ENCODE results near the gene GCKR.
"Not testable (repeated sequence)": the region's sequence is repeated elsewhere in the genome, so short reads cannot be mapped to it uniquely, and the experiment has no call there.

Gene GCKR

DNA sequence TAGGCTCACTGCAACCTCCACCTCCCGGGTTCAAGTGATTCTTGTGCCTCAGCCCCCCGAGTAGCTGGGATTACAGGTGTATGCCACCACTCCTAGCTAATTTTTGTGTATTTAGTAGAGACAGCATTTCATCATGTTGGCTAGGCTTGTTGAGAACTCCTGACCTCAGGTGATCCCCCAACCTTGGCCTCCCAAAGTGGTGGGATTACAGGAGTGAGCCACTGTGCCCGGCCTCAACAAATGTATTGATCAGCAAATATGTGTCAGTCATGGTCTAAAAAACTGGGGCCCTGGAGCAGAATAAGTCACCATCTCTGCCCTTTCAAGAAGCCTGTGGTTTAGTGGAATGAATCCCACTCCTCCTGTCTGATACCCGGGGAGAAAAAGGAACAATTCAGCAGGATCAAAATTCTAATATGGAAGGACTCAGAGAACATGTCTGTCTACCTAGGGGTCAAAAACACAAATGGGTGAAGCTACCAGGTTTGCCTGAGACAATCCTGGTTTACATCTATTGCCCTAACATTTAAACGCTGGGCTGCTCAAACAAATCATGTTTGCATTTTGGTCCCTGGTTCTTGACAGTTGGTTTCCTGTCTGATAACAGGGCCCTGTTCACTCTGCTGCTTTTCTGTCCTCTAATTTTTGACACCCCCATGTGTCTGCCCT, 21.6 kb downstream of the GCKR start:
- DNase-seq = no peak

DNA sequence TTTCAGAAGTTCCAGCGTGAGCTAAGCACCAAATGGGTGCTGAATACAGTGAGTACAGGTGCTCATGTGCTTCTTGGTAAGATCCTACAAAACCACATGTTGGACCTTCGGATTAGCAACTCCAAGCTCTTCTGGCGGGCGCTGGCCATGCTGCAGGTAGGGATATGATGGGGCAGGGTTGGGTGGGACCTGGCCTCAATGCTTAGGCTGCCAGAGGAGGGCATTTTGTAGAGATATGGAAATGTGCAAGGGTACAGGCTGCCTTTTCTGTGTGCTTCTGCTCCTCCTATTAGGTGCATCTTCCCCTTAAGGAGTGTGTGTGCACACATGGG, 22.1 kb downstream of the GCKR start:
- no peak for DNase-seq

DNA sequence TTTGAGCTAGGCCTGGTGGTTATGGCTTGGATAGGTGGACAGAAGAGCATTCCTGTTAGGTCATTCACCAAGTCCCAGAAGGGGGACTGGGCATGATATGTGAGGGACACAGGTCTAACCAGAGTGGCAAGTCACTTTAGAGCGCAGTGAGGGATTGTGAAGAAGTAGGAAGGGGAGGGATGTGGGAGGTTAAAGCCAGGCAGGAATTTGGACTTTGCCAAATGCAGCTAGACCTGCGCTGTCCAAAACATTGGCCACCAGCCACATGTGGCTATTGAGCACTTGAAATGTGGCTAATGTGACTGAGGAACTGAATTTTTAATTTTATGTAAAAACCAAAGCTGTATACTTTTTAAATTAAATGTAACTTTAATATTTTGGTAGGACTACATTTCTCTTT, 23.7 kb downstream of the GCKR start:
- DNase-seq = no peak

DNA sequence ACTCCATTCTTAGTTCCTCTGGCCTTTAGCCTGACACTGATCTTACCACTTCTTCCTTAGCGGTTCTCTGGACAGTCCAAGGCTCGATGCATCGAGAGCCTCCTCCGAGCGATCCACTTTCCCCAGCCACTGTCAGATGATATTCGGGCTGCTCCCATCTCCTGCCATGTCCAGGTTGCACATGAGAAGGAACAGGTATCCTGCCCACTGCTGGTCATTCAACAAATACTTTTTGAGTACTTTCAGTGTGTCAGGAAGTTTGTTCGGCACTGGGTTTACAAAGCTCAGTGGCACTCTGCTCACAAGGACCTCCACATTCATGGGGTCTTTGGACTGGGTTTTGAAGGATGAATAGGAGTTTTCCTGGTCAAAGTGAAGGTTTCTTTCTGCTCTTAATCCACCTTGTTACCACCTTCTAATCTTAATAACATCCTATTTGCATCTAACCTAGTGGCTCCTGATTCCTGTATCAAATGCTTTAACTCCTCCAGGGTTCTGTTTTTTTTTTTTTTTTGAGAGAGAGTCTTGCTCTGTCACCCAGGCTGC, 25.8 kb downstream of the GCKR start:
- DNase-seq = no peak

DNA sequence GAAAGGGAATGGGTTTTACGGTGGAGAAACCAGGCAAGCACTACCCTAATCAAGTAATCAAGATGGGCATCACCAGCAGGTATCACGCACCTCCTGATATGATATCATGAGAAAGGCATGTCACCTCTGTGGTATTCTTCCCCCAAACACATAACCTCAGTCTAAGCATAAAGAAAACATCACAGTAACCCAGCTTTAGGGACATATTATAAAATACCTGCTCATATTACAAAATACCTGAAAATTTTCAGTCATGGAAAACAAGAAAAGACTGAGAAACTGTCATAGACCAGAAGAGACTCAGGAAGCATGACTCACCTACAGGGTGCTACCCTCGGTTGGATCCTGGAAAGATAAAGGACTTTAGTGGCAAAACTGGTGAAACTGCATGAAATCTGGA, 30.5 kb downstream of the GCKR start:
- DNase-seq = no peak

DNA sequence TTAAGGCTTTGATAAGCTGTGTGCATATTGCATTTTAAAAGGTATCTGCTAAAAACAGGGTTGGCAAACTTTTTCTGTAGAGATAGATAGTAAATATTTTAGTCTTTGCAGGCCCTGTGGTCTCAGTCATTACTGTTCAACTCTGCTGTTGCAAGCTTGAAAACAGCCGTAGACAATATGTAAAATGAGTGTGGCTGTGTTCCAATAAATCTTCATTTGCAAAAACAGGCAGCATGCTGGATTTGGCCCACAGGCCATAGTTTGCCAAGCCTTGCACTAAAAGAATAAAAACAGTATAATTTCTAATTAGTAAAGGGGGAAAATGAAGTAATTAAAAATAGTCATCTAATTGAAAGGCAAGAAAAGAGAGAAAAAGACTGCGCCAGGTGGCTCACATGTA, 35.3 kb downstream of the GCKR start:
- DNase-seq = no peak

DNA sequence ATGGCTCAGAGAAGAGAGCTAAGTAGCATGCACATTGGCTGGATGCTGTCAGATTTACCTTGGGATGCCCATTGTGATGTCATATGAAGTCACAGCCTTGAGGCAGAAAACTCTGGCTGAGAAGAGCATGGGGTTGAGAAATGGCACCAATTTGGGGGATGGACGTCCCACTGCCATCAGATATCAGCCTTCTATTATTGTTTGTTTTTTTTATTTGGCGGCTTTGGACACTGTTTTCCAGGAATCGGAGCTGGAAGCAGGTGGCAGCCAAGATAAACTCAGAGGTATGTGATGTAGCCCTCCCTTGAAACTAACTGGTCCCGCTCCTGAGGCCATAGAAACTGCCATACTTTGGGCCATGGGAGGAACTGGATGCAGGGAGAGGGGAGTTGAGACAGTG, 40.6 kb downstream of the GCKR start:
- DNase-seq = no peak

DNA sequence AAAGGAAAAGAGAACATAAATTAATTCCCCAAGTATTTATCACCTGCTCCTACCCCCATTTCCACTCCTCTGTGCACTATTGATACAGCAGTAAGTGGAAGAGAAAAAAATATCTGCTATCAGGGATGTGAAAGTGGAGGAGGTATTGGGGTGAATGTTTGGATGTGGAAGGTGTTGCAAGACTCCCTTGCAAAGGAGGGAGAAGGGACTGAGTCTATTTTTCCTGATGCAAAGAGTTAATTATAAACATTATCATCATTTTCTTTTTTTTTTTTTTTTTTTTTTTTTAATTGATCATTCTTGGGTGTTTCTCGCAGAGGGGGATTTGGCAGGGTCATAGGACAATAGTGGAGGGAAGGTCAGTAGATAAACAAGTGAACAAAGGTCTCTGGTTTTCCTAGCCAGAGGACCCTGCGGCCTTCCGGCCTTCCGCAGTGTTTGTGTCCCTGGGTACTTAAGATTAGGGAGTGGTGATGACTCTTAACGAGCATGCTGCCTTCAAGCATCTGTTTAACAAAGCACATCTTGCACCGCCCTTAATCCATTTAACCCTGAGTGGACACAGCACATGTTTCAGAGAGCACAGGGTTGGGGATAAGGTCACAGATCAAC, 42.3 kb downstream of the GCKR start:
- not testable (repeated sequence) for DNase-seq

DNA sequence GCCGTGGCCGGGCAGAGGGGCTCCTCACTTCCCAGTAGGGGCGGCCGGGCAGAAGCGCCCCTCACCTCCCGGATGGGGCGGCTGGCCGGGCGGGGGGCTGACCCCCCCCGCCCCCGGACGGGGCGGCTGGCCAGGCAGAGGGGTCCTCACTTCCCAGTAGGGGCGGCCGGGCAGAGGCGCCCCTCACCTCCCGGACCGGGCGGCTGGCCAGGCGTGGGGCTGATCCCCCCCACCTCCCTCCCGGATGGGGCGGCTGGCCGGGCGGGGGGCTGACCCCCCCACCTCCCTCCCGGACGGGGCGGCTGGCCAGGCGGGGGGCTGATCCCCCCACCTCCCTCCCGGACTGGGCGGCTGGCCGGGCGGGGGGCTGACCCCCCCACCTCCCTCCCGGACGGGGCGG, 43.0 kb downstream of the GCKR start:
- DNase-seq = not testable (repeated sequence)

DNA sequence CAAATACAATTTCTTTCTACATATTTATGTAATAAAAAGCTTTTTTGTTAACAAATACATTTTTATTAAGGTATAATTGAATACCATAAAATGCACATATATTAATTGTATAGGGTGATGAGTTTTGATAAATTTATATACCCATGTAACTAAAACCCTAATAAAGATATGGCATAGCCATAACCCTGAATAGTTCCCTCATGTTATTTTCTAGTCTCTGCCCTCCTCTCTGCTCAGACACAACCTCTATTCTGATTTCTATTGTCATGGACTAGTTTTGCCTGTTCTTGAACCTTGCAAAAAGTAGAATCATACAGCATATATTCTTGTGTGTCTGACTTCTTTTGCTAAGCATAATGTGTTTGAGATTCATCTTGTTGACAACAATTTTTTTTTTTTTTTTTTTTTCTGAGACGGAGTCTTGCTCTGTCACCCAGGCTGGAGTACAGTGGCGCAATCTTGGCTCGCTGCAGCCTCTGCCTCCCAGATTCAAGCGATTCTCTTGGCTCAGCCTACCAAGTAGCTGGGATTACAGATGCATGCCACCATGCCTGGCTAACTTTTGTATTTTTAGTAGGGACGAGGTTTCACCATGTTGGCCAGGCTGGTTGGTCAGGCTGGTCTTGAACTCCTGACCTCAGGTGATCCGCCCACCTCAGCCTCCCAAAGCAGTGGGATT, 47.6 kb downstream of the GCKR start:
- no peak for DNase-seq

DNA sequence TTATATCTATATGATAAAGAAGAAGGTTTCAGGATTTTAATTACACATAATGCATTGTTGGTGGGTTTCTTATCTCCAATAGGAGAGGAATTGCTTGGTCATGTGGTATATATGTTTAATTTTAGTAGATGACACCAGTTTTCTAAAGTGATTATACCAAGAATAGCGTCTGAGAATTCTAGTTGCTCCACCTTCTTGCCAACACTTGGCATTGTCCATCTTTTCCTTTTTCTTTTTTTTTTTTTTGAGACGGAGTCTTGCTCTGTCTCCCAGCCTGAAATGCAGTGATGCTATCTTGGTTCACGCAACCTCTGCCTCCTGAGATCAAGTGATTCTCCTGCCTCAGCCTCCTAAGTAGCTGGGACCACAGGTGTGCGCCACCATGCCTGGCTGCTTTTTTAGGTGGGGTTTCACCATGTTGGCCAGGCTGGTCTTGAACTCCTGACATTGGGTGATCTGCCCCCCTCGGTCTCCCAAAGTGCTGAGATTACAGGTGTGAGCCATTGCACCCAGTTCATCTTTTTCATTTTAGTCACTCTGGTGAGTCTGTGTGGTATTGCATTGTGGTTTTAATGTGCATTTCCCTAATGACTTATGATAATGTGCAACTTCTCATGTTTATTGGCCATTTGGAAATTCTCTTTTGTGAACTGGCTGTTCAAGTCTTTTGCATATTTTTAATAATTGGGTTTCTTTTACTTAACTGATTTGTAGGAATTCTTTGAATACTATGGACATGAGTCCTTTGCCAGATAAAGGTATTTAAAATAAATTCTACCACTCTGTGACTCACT, 48.9 kb downstream of the GCKR start:
- no peak for DNase-seq

DNA sequence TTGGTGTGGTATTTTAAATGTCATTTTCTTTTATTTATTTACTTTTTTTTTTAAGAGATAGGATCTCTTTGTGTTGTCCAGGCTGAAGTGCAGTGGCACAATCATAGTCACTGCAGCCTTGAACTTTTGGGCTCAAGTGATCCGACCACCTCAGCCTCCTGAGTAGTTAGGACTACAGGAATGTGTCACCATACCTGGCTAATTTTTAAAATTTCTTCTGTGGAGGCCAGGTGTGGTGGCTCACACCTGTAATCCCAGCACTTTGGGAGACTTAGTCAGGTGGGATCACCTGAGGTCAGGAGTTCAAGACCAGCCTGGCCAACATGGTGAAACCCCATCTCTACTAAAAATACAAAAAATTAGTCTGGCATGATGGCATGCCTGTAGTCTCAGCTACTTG, 52.7 kb downstream of the GCKR start:
- DNase-seq = no peak

DNA sequence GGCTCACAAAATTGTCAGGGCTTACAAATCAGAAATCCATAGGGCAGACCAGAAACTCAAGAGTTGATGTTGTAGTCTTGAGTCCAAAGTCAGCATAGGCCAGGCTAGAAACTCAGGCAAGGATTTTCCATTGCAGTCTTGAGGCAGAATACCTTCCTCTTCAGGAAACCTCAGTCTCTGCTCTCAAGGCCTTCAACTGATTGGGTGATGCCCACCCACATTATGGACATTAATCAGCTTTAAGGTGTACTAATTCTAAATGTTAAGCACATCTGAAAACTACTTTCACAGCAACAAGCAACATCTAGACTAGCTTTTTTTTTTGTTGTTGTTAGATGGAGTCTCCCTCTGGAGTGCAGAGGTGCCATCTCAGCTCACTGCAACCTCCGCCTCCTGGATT, 54.9 kb downstream of the GCKR start:
- no peak for DNase-seq

DNA sequence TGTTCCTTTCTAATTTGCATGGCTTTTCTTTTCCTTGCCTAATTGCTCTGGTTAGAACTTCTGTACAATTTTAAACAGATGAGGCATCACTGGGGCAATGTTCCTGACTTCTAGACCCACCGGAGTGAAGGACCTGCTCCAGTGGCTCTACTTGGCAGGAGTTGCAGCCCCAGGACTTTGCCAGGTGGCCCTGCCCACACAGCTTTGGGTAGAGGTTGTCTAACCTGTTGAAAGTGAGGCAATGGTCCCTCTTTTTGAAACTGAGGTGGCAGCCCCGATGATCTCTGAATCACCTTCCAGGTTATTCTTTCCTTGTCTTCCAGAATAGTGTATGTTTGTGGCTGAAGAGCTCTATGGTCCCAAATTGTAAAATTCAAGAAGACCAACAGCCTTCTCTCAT, 56.3 kb downstream of the GCKR start:
- DNase-seq = no peak

DNA sequence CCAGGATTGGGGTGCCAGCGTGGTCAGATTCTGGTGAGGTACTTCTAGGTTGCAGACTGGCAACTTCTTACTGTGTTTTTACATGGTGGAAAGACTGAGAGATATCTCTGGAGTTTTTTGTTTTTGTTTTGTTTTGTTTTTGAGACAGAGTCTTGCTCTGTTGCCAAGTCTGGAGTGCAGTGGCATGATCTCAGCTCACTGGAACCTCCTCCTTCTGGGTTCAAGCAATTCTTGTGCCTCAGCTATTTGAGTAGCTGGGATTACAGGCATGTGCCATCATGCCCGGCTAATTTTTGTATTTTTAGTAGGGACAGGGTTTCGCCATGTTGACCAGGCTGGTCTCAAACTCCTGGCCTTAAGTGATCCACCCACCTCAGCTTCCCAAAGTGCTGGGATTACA, 57.8 kb downstream of the GCKR start:
- DNase-seq = not testable (repeated sequence)

DNA sequence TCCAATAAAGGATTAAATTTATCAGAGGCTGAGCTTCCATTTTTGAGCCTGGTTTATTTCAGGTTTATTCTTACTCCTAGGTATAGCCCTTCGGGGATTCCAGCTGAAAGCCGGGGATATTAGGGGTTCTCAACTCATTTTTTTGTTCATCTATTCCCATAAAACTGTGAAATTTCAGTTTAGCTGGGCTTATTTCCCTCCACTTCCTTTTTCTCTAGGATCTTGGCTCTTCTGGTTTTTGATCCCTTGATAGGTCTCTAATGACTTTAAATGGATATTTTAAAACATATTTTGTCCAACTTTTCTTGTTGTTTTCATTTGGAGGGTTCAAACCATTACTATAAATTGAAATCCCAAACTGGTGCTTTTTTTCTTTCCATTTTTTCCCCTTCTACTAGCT, 62.6 kb downstream of the GCKR start:
- no peak for DNase-seq

DNA sequence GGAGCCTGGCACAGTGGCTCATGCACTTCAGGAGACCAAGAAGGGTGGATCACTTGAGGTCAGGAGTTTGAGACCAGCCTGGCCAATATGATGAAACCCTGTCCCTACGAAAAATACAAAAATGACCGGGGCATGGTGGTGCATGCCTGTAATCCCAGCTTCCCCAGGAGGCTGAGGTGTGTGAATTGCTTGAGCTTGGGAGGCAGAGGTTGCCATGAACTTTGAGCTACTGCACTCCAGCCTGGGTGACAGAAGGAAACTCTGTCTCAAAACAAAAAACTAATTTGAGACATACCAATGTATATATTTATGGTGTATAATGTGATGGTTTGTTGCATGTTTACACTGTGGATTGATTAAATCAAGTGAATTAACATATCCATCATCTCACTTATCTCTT, 64.4 kb downstream of the GCKR start:
- DNase-seq = no peak

DNA sequence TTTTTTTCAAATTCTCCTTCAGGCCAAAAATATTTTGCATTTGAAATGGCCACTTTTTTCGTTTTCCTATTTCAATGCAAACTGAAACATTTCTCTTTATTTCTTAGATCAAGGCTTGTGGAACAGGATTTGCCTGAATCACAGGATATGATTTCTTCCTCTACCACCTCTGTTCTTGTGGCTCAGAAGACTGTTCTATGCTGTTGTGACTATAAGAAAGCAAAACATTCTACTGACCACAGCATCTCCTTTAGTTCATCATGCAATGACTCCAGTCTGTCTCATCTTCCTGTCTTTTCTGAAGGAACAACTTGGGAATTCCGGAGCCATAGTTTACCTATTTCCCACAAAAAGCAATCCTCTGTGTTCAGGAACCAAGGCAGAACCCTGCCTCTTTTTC, 70.0 kb downstream of the GCKR start:
- DNase-seq = no peak

DNA sequence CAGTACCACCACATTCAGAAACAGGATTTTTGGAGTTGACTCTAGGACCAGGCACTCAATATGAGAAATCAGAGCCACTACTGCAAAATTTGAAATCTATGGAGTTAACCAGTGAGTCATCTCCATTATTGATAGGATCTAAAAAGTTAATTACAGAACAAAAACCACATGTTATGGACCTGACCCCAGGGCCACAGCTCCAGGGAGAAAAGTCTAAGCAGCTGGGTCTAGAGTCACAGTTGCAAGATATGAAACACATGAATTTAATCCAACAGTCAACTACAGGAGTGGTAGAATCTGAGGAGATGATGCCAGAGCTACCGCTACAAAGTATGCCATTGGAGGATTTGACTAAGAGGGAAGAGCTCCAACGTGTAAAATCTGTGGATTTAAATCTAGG, 72.8 kb downstream of the GCKR start:
- no peak for DNase-seq

DNA sequence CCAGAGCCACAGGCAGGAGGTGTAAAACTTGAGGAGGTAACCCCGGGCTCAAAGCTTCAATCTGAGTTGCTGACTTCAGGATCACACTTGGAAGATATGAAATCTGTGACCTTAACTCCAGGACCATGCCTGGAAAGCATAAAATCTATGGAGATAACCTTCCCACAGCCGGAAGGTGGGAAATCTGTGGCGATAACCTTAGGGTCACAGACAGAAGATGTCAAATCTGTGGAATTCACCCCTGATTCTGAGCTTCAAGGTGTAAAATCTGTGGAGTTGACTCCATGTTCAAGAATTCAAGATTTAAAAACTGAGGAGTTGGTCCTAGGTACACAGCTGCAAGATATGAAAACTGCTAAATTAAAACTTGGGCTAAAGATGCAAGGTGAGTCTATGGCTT, 74.6 kb downstream of the GCKR start:
- DNase-seq = no peak

DNA sequence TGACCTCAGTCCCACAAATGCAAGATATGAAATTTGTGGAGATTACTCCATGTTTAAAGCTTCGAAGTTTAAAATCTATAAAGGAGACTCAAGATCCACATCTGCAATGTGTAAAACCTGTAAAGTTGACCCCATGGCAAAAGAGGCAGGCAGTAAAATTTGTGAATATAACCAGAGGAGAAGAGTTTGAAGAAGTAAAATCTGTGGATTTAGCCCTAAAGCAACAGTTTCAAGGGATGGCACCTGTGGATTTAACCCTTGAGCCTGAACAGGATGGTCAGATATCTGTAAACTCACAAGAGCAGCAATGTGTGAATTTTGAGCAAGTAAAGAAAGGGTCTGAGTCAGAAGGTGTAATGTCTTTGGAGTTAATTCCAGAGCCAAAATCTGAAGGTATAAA, 75.0 kb downstream of the GCKR start:
- DNase-seq = no peak

DNA sequence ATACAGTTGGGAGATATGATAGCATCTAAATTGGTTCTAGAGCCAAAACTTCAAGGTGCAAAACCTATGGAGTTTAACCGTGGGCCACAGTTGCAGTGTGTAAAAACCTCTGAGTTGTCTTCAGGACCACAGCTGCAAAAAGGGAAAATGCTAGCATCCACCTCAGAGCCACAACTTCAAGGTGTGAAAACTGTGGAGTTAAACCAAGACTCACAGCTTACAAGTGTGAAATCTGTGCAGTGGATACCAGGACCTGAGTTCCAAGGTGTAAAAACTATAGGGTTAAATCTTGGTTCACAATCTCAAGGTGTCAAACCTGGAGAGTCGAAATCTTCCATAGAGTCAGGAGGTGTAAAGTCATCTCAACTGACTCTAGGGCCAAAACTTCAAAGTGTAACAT, 75.8 kb downstream of the GCKR start:
- DNase-seq = peak; percentile 26

DNA sequence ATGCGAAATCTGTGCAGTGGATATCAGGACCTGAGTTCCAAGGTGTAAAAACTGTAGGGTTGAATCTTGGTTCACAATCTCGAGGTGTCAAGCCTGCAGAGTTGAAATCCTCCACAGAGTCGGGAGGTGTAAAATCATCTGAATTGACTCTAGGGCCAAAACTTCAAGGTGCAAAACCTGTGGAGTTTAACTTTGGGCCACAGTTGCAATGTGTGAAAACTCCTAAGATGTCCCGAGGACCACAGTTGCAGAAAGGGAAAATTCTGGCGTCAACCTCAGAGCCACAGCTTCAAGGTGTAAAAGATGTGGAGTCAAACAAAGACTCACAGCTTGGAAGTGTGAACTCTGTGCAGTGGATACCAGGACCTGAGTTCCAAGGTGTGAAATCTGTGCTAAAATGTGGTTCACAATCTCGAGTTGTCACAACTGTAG, 76.4 kb downstream of the GCKR start:
- DNase-seq = peak; percentile 19

Measured in CD4-positive, alpha-beta T cell treated with Interleukin-21 for 1 hour (primary cell).